Adrenal gland (tissue), 5 donors: Measurements from ENCODE around the gene CENPF.
"Not testable (repeated sequence)": the region's sequence is repeated elsewhere in the genome, so short reads cannot be mapped to it uniquely, and the experiment has no call there.

Experiments used
- CTCF ChIP-seq, 6 experiments: fragments of 450-650 bp in 4 of 6; fragments of 200-600 bp in 2 of 6; sonication (generic) in 1 of 6; IDR thresholded peaks; 1 replicate in 5 of 6; 2 replicates in 1 of 6; pipeline versions ENCODE4 v1.5.1 to v1.8.0; 2016 to 2021; ENCODE audit warnings: antibody characterized with exemption in 6 of 6, mild to moderate bottlenecking in 2 of 6, moderate library complexity in 1 of 6
- POLR2A ChIP-seq, 2 donors: fragments of 450-650 bp; IDR thresholded peaks; one replicate each; pipeline ENCODE4 v1.6.1; 2017; ENCODE audit warnings: antibody characterized with exemption in 2 of 2, mild to moderate bottlenecking in 2 of 2, moderate library complexity in 1 of 2
- donor health status: DM: no; HTN: no; CAD: no.

- TF ChIP-seq CTCF, POLR2A (IDR thresholded peaks at IDR 0.05): not testable (repeated sequence)
Measured at GRCh38 chr1:214608216-214608783, 5.3 kb downstream of the CENPF start.
